HEK293 (cell line): ENCODE results near the gene P2RX1.
A peak's percentile ranks its signal among the peaks of the same experiment; 100 is the strongest.

Experiments used
- BCL11B ChIP-seq: fragments of 450-650 bp; formaldehyde crosslinking; IDR thresholded peaks from 2 replicates; pipeline ENCODE4 v1.5.1; 2016; ENCODE audit warnings: low read depth, missing biosample characterization, missing genetic modification characterization
- GLI2 ChIP-seq: fragments of 450-650 bp; formaldehyde crosslinking; IDR thresholded peaks from 2 replicates; pipeline ENCODE4; 2017; ENCODE audit warnings: missing biosample characterization, missing genetic modification characterization, low read depth, borderline replicate concordance
- GLI4 ChIP-seq: fragments of 450-650 bp; formaldehyde crosslinking; IDR thresholded peaks from 2 replicates; pipeline ENCODE4 v1.5.1; 2016; ENCODE audit warnings: missing biosample characterization, missing genetic modification characterization
- IKZF3 ChIP-seq: fragments of 450-650 bp; IDR thresholded peaks from 2 replicates; pipeline ENCODE4 v1.5.0; 2018; ENCODE audit warnings: missing biosample characterization, mild to moderate bottlenecking, missing genetic modification characterization, moderate library complexity
- KLF1 ChIP-seq: fragments of 450-650 bp; formaldehyde crosslinking; IDR thresholded peaks from 2 replicates; pipeline ENCODE4 v1.5.1; 2016; ENCODE audit warnings: missing biosample characterization, missing genetic modification characterization
- KLF7 ChIP-seq: fragments of 450-650 bp; formaldehyde crosslinking; IDR thresholded peaks from 2 replicates; pipeline ENCODE4 v1.5.1; 2016; ENCODE audit warnings: missing biosample characterization, missing genetic modification characterization, borderline replicate concordance
- KLF8 ChIP-seq: fragments of 450-650 bp; formaldehyde crosslinking; IDR thresholded peaks from 2 replicates; pipeline ENCODE4 v1.5.1; 2016; ENCODE audit warnings: missing biosample characterization, missing genetic modification characterization
- KLF9 ChIP-seq: fragments of 450-650 bp; formaldehyde crosslinking; IDR thresholded peaks from 2 replicates; pipeline ENCODE4 v1.5.1; 2016; ENCODE audit warnings: missing biosample characterization, missing genetic modification characterization, low read depth
- OVOL3 ChIP-seq: fragments of 450-650 bp; formaldehyde crosslinking; IDR thresholded peaks from 2 replicates; pipeline ENCODE4 v1.5.1; 2016; ENCODE audit warnings: missing biosample characterization, missing genetic modification characterization
- SP2 ChIP-seq: fragments of 450-650 bp; formaldehyde crosslinking; IDR thresholded peaks from 2 replicates; pipeline ENCODE4 v1.5.1; 2016; ENCODE audit warnings: missing biosample characterization, missing genetic modification characterization
- SP3 ChIP-seq: fragments of 450-650 bp; formaldehyde crosslinking; IDR thresholded peaks from 2 replicates; pipeline ENCODE4 v1.5.1; 2016; ENCODE audit warnings: missing biosample characterization, missing genetic modification characterization
- TCF7L2 ChIP-seq: IDR thresholded peaks from 2 replicates; pipeline ENCODE4 v1.6.1; 2011; ENCODE audit warnings: low read depth, mild to moderate bottlenecking, inconsistent platforms, low read length, moderate library complexity, borderline replicate concordance
- YY2 ChIP-seq: fragments of 450-650 bp; formaldehyde crosslinking; IDR thresholded peaks from 2 replicates; pipeline ENCODE4 v1.5.1; 2016; ENCODE audit warnings: missing biosample characterization, missing genetic modification characterization
- ZBTB11 ChIP-seq: fragments of 450-650 bp; formaldehyde crosslinking; conservative IDR thresholded peaks from 2 replicates; pipeline ENCODE4 v1.5.1; 2016; ENCODE audit warnings: low read depth, missing biosample characterization, missing genetic modification characterization
- ZBTB48 ChIP-seq: fragments of 450-650 bp; formaldehyde crosslinking; IDR thresholded peaks from 2 replicates; pipeline ENCODE4 v1.5.1; 2016; ENCODE audit warnings: missing biosample characterization, missing genetic modification characterization
- ZNF133 ChIP-seq: fragments of 450-650 bp; formaldehyde crosslinking; IDR thresholded peaks from 2 replicates; pipeline ENCODE4 v1.5.1; 2016; ENCODE audit warnings: missing biosample characterization, missing genetic modification characterization
- ZNF169 ChIP-seq: fragments of 450-650 bp; formaldehyde crosslinking; IDR thresholded peaks from 2 replicates; pipeline ENCODE4 v1.5.1; 2016; ENCODE audit warnings: missing biosample characterization, missing genetic modification characterization
- ZNF18 ChIP-seq: fragments of 450-650 bp; formaldehyde crosslinking; IDR thresholded peaks from 2 replicates; pipeline ENCODE4 v1.5.1; 2016; ENCODE audit warnings: missing biosample characterization, missing genetic modification characterization
- ZNF311 ChIP-seq: fragments of 450-650 bp; formaldehyde crosslinking; IDR thresholded peaks from 2 replicates; pipeline ENCODE4 v1.5.1; 2017; ENCODE audit warnings: missing biosample characterization, missing genetic modification characterization, borderline replicate concordance
- ZNF341 ChIP-seq: fragments of 450-650 bp; formaldehyde crosslinking; IDR thresholded peaks from 2 replicates; pipeline ENCODE4; 2016; ENCODE audit warnings: low read depth, missing biosample characterization, missing genetic modification characterization
- ZNF362 ChIP-seq: fragments of 450-650 bp; formaldehyde crosslinking; IDR thresholded peaks from 2 replicates; pipeline ENCODE4 v1.5.1; 2016; ENCODE audit warnings: missing biosample characterization, missing genetic modification characterization
- ZNF488 ChIP-seq: fragments of 450-650 bp; formaldehyde crosslinking; IDR thresholded peaks from 2 replicates; pipeline ENCODE4 v1.5.1; 2016; ENCODE audit warnings: missing biosample characterization, missing genetic modification characterization
- ZNF571 ChIP-seq: fragments of 450-650 bp; formaldehyde crosslinking; IDR thresholded peaks from 2 replicates; pipeline ENCODE4 v1.5.0; 2017; ENCODE audit warnings: missing biosample characterization, missing genetic modification characterization
- ZNF660 ChIP-seq: fragments of 450-650 bp; IDR thresholded peaks from 2 replicates; pipeline ENCODE4 v1.5.1; 2018; ENCODE audit warnings: missing biosample characterization, mild to moderate bottlenecking, missing genetic modification characterization
- TF ChIP-seq, protein P1 (sequence below): fragments of 450-650 bp; formaldehyde crosslinking; IDR thresholded peaks from 2 replicates; pipeline ENCODE4 v1.5.1; 2017; ENCODE audit warnings: missing biosample characterization, missing genetic modification characterization
- TF ChIP-seq, protein P2 (sequence below): fragments of 450-650 bp; formaldehyde crosslinking; IDR thresholded peaks from 2 replicates; pipeline ENCODE4 v1.5.1; 2016; ENCODE audit warnings: missing biosample characterization, missing genetic modification characterization

P2RX1 gene

GRCh38 chr17:3944485-3945388, 28.5 kb upstream of the P2RX1 start (continued):
- no peak for TF ChIP-seq ZNF311 (tag by site-specific recombination)
- no peak for TF ChIP-seq GLI4
- TF ChIP-seq KLF1 (tag by site-specific recombination), result peak; percentile 91
- peak; percentile 43; the same call in 1 of the 2 replicates for TF ChIP-seq IKZF3
- peak; percentile 71 for TF ChIP-seq ZNF341
- no peak for TF ChIP-seq BCL11B (tag by site-specific recombination)
- no peak for TF ChIP-seq ZNF362
- no peak for TF ChIP-seq OVOL3
- TF ChIP-seq ZBTB11 (tag by site-specific recombination), result 0 out of 2 replicates have a peak, but pooled peaks have one; percentile 14
- TF ChIP-seq TCF7L2, result no peak
- TF ChIP-seq ZNF169 (tag by site-specific recombination), result no peak
- no peak for TF ChIP-seq ZNF133 (tag by site-specific recombination)
- TF ChIP-seq SP2 (tag by site-specific recombination), result peak; percentile 74
- peak; percentile 87 for TF ChIP-seq ZBTB48 (tag by site-specific recombination)
- peak; percentile 96 for TF ChIP-seq SP3 (tag by site-specific recombination)
- no peak for TF ChIP-seq ZNF660 (tag by site-specific recombination)
- no peak for TF ChIP-seq GLI2 (tag by site-specific recombination)
- no peak for TF ChIP-seq YY2 (tag by site-specific recombination)
- TF ChIP-seq ZNF488 (tag by site-specific recombination), result no peak
- TF ChIP-seq, protein P1, sequence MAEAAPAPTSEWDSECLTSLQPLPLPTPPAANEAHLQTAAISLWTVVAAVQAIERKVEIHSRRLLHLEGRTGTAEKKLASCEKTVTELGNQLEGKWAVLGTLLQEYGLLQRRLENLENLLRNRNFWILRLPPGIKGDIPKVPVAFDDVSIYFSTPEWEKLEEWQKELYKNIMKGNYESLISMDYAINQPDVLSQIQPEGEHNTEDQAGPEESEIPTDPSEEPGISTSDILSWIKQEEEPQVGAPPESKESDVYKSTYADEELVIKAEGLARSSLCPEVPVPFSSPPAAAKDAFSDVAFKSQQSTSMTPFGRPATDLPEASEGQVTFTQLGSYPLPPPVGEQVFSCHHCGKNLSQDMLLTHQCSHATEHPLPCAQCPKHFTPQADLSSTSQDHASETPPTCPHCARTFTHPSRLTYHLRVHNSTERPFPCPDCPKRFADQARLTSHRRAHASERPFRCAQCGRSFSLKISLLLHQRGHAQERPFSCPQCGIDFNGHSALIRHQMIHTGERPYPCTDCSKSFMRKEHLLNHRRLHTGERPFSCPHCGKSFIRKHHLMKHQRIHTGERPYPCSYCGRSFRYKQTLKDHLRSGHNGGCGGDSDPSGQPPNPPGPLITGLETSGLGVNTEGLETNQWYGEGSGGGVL (tag by site-specific recombination), result peak; percentile 87
- no peak for TF ChIP-seq ZNF18 (tag by site-specific recombination)
- TF ChIP-seq KLF8 (tag by site-specific recombination), result peak; percentile 76
- TF ChIP-seq KLF7 (tag by site-specific recombination), result peak; percentile 75; the same call in 1 of the 2 replicates
- TF ChIP-seq, protein P2, sequence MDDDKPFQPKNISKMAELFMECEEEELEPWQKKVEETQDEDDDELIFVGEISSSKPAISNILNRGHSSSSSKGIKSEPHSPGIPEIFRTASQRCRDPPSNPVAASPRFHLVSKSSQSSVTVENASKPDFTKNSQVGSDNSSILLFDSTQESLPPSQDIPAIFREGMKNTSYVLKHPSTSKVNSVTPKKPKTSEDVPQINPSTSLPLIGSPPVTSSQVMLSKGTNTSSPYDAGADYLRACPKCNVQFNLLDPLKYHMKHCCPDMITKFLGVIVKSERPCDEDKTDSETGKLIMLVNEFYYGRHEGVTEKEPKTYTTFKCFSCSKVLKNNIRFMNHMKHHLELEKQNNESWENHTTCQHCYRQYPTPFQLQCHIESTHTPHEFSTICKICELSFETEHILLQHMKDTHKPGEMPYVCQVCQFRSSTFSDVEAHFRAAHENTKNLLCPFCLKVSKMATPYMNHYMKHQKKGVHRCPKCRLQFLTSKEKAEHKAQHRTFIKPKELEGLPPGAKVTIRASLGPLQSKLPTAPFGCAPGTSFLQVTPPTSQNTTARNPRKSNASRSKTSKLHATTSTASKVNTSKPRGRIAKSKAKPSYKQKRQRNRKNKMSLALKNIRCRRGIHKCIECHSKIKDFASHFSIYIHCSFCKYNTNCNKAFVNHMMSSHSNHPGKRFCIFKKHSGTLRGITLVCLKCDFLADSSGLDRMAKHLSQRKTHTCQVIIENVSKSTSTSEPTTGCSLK (tag by site-specific recombination), result no peak
- no peak for TF ChIP-seq ZNF571 (tag by site-specific recombination)
- TF ChIP-seq KLF9, result peak; percentile 76
